ENCODE measurements around the gene KLF1.

KLF1 gene

DNA sequence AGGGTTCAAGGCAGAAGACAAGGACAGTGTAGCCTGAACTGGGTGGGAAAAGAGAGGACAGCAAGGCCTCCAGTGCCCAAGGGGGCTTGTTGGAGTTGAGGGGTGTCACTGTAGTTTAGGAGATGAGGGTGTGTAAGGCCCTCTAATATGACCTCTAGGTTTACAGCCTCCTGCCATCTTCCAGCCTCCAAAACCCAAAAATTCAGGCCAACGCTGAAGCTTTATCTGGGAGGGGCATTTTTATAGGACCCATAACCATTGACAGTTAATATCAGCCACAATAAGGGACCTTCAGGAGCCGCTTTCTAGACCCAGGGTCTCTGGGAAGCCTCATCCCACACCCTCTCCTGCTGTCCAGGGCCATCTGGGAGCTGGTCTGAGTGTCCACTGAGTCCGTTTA is 2.8 kb downstream of the KLF1 start:
- Histone ChIP-seq H3K79me2 (ENCODE audit: control insufficient read depth, insufficient read depth, low read length) (no peaks in the 10 kb centered on the region), H3K4me2 (ENCODE audit: low read length) (no peak overlapping the region), H3K4me3 (ENCODE audit: low read length) (no peak overlapping the region)

GRCh38 chr19:12882589-12882988 is 4.4 kb downstream of the KLF1 start:
- Histone ChIP-seq H4K8ac (ENCODE audit: low read depth, low read length) (no peak overlapping the region), H2BK5ac (ENCODE audit: low read length) (no peak overlapping the region), H2AK5ac (ENCODE audit: low read length) (no peak overlapping the region), H3K9ac (ENCODE audit: low read length) (no peak overlapping the region), H3K18ac (ENCODE audit: low read length) (no peak overlapping the region), H3K79me2 (ENCODE audit: control insufficient read depth, insufficient read depth, low read length) (no peaks in the 10 kb centered on the region), H4K5ac (ENCODE audit: low read length) (no peak overlapping the region), H3K4ac (ENCODE audit: low read depth, low read length) (no peak overlapping the region), H3K36me3 (ENCODE audit: control insufficient read depth, insufficient read depth, low read length) (no peaks in the 10 kb centered on the region), H3K56ac (ENCODE audit: low read length) (no peak overlapping the region), H3K4me2 (ENCODE audit: low read length) (no peak overlapping the region), H3K27me3 (ENCODE audit: insufficient read depth, low read length, poor library complexity) (peaks cover 2% of the 10 kb centered on the region), H2BK15ac (replicated peaks; ENCODE audit: low read depth) (no peak overlapping the region), H2BK120ac (ENCODE audit: low read depth, low read length) (no peak overlapping the region), H3K79me1 (ENCODE audit: low read length) (no peaks in the 10 kb centered on the region), H3K23ac (ENCODE audit: low read length) (no peak overlapping the region), H3K27ac (ENCODE audit: low read depth, low read length) (no peak overlapping the region), H3K4me3 (ENCODE audit: low read length) (no peak overlapping the region), H3K4me1 (ENCODE audit: control insufficient read depth, low read depth, low read length) (no peaks in the 10 kb centered on the region)
- no peak for DNase-seq
- WGBS (ENCODE audit: extremely low coverage, insufficient coverage, low lambda C conversion rate), result no CpG with 5 or more reads among the region's 3 CpGs

More for the DNA sequence above, 2.8 kb downstream of the KLF1 start:
- DNase-seq, result no peak
- Histone ChIP-seq H2BK5ac (ENCODE audit: low read length) (no peak overlapping the region), H3K4ac (ENCODE audit: low read depth, low read length) (no peak overlapping the region), H3K56ac (ENCODE audit: low read length) (no peak overlapping the region), H3K23ac (ENCODE audit: low read length) (no peak overlapping the region), H3K27ac (ENCODE audit: low read depth, low read length) (no peak overlapping the region), H4K8ac (ENCODE audit: low read depth, low read length) (no peak overlapping the region), H3K18ac (ENCODE audit: low read length) (no peak overlapping the region), H3K36me3 (ENCODE audit: control insufficient read depth, insufficient read depth, low read length) (no peaks in the 10 kb centered on the region), H3K9ac (ENCODE audit: low read length) (no peak overlapping the region), H3K4me1 (ENCODE audit: control insufficient read depth, low read depth, low read length) (no peaks in the 10 kb centered on the region), H3K79me1 (ENCODE audit: low read length) (no peaks in the 10 kb centered on the region), H3K27me3 (ENCODE audit: insufficient read depth, low read length, poor library complexity) (peaks cover 2% of the 10 kb centered on the region), H2AK5ac (ENCODE audit: low read length) (no peak overlapping the region), H2BK15ac (replicated peaks; ENCODE audit: low read depth) (no peak overlapping the region), H2BK120ac (ENCODE audit: low read depth, low read length) (no peak overlapping the region), H4K5ac (ENCODE audit: low read length) (no peak overlapping the region)
- WGBS (ENCODE audit: extremely low coverage, insufficient coverage, low lambda C conversion rate), result no CpG with 5 or more reads among the region's 3 CpGs

DNA sequence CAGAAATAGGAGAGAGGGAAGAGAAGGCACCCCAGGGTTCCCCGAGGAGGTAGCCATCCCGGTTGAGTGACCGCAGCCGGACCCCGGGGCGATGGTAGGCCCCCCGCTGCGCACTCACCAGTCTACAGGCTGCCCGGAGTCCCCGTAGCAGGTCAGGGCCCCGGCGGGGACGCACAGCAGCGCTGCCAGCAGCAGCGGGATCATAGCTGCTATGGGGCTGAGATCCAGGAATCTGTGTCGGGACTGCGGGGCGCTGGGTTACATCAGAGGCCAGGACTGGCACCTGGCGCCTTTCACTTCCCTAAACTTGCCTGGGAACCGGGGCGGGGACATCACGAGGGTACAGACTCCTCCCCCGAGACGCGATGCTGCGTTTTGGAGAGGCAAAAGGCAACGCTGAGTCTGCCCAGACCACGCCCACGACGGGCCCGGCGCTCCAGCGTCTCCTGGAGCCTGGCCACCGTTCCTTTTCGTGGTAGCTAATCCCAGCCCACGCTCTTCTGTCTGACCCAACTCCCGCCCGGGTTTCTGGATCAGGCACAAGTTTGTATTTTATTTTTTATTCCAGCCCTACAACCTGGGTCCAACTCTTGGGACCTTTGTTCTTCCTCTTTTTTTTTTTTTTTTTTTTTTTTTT is 5.7 kb downstream of the KLF1 start, which contains the start of gene DNASE2:
DNASE2 (minus strand) TSS at position 278 of the 637 bp plus-strand sequence; CDS start at position 204, 74 bp downstream.
- Histone ChIP-seq H2BK120ac (ENCODE audit: low read depth, low read length) (no peak within 1 kb of the TSS), H3K79me2 (ENCODE audit: control insufficient read depth, insufficient read depth, low read length) (no peaks in the 10 kb centered on the region), H3K4me1 (ENCODE audit: control insufficient read depth, low read depth, low read length) (no peaks in the 10 kb centered on the region), H2BK5ac (ENCODE audit: low read length) (no peak within 1 kb of the TSS), H3K23ac (ENCODE audit: low read length) (no peak within 1 kb of the TSS), H2AK5ac (ENCODE audit: low read length) (no peak within 1 kb of the TSS), H4K8ac (ENCODE audit: low read depth, low read length) (no peak within 1 kb of the TSS), H3K9ac (ENCODE audit: low read length) (peak within 1 kb of the TSS; percentile 77), H2BK15ac (replicated peaks; ENCODE audit: low read depth) (no peak within 1 kb of the TSS), H3K36me3 (ENCODE audit: control insufficient read depth, insufficient read depth, low read length) (no peaks in the 10 kb centered on the region), H3K27me3 (ENCODE audit: insufficient read depth, low read length, poor library complexity) (peaks cover 2% of the 10 kb centered on the region), H3K79me1 (ENCODE audit: low read length) (no peaks in the 10 kb centered on the region), H3K4ac (ENCODE audit: low read depth, low read length) (no peak within 1 kb of the TSS), H3K18ac (ENCODE audit: low read length) (peak within 1 kb of the TSS; percentile 65), H3K4me3 (ENCODE audit: low read length) (peak within 1 kb of the TSS; percentile 75), H3K56ac (ENCODE audit: low read length) (peak within 1 kb of the TSS; percentile 91), H3K27ac (ENCODE audit: low read depth, low read length) (peak within 1 kb of the TSS; percentile 46), H4K5ac (ENCODE audit: low read length) (no peak within 1 kb of the TSS), H3K4me2 (ENCODE audit: low read length) (peak within 1 kb of the TSS; percentile 93)
- DNase-seq, result peak; percentile 98
- whole genome bisulfite sequencing (ENCODE audit: extremely low coverage, insufficient coverage, low lambda C conversion rate), result no CpG with 5 or more reads among the region's 38 CpGs

DNA sequence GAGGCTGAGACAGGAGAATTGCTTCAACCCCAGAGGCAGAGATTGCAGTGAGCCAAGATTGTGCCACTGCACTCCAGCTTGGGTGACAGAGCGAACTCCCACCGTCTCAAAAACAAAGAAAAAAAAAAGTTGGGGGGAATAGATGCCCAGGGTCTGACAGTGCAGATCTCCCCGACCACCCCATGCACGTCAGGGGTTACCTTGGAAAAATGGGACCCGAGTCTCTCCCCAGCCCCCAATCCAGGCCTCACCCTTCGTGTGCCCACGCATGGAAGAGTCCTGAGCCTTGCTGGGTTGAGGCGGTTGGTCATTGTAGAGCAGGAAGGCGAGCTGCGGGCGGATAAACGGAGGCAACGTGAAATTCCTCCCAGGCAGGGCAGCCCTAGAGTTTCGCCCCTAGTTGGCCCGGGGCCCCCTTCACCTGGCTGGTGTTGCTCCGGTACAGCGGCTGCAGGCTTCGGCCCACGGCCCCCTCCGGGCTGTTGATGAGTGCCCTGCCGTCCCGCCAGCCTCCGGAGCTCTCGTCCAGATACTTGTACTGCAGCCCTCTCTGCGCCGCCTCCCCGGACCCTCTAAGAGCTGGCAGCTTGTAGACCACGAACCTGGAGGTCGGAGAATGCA is 6.3 kb downstream of the KLF1 start:
- Histone ChIP-seq H3K18ac (ENCODE audit: low read length) (peak overlapping the region; percentile 65), H3K4ac (ENCODE audit: low read depth, low read length) (no peak overlapping the region), H3K27ac (ENCODE audit: low read depth, low read length) (no peak overlapping the region), H4K5ac (ENCODE audit: low read length) (no peak overlapping the region), H3K36me3 (ENCODE audit: control insufficient read depth, insufficient read depth, low read length) (no peaks in the 10 kb centered on the region), H3K79me2 (ENCODE audit: control insufficient read depth, insufficient read depth, low read length) (no peaks in the 10 kb centered on the region), H3K56ac (ENCODE audit: low read length) (peak overlapping the region; percentile 91), H3K79me1 (ENCODE audit: low read length) (no peaks in the 10 kb centered on the region), H2BK15ac (replicated peaks; ENCODE audit: low read depth) (no peak overlapping the region), H3K4me3 (ENCODE audit: low read length) (peak overlapping the region; percentile 75), H3K23ac (ENCODE audit: low read length) (no peak overlapping the region), H4K8ac (ENCODE audit: low read depth, low read length) (no peak overlapping the region), H3K27me3 (ENCODE audit: insufficient read depth, low read length, poor library complexity) (peaks cover 2% of the 10 kb centered on the region), H3K4me1 (ENCODE audit: control insufficient read depth, low read depth, low read length) (no peaks in the 10 kb centered on the region), H2AK5ac (ENCODE audit: low read length) (no peak overlapping the region), H3K4me2 (ENCODE audit: low read length) (peak overlapping the region; percentile 93), H3K9ac (ENCODE audit: low read length) (peak overlapping the region; percentile 77), H2BK5ac (ENCODE audit: low read length) (no peak overlapping the region), H2BK120ac (ENCODE audit: low read depth, low read length) (no peak overlapping the region)
- no CpG with 5 or more reads among the region's 29 CpGs for WGBS (ENCODE audit: extremely low coverage, insufficient coverage, low lambda C conversion rate)
- peak; percentile 41 for DNase-seq

GRCh38 chr19:12875086-12875485 is 11.9 kb downstream of the KLF1 start:
- H3K79me1 ChIP-seq (ENCODE audit: low read length), result no peaks in the 10 kb centered on the region
- no peak overlapping the region for H3K4me2 ChIP-seq (ENCODE audit: low read length)
- no peak overlapping the region for H3K23ac ChIP-seq (ENCODE audit: low read length)
- H3K18ac ChIP-seq (ENCODE audit: low read length), result no peak overlapping the region
- no peak overlapping the region for H3K4ac ChIP-seq (ENCODE audit: low read depth, low read length)
- H3K9ac ChIP-seq (ENCODE audit: low read length), result no peak overlapping the region
- no peaks in the 10 kb centered on the region for H3K36me3 ChIP-seq (ENCODE audit: control insufficient read depth, insufficient read depth, low read length)
- no peaks in the 10 kb centered on the region for H3K79me2 ChIP-seq (ENCODE audit: control insufficient read depth, insufficient read depth, low read length)
- WGBS (ENCODE audit: extremely low coverage, insufficient coverage, low lambda C conversion rate), result no CpG with 5 or more reads among the region's 6 CpGs
- no peak overlapping the region for H3K56ac ChIP-seq (ENCODE audit: low read length)
- H4K5ac ChIP-seq (ENCODE audit: low read length), result no peak overlapping the region
- no peak overlapping the region for H3K27ac ChIP-seq (ENCODE audit: low read depth, low read length)
- no peaks in the 10 kb centered on the region for H3K27me3 ChIP-seq (ENCODE audit: insufficient read depth, low read length, poor library complexity)
- H2AK5ac ChIP-seq (ENCODE audit: low read length), result no peak overlapping the region
- no peak overlapping the region for H2BK120ac ChIP-seq (ENCODE audit: low read depth, low read length)
- no peak overlapping the region for H3K4me3 ChIP-seq (ENCODE audit: low read length)
- no peak overlapping the region for H2BK15ac ChIP-seq (replicated peaks; ENCODE audit: low read depth)
- no peaks in the 10 kb centered on the region for H3K4me1 ChIP-seq (ENCODE audit: control insufficient read depth, low read depth, low read length)
- no peak overlapping the region for H4K8ac ChIP-seq (ENCODE audit: low read depth, low read length)
- no peak for DNase-seq
- no peak overlapping the region for H2BK5ac ChIP-seq (ENCODE audit: low read length)
